Stimulated activated CD8-positive, alpha-beta memory T cell treated with anti-CD3 and anti-CD28 coated beads, Interleukin-4, amount 100 ng/mL, for 24 hours (primary cell): ENCODE data around the gene SEC11A.
"Not testable (repeated sequence)": the region's sequence is repeated elsewhere in the genome, so short reads cannot be mapped to it uniquely, and the experiment has no call there.

Source experiments
- DNase-seq: peaks from one replicate; pipeline ENCODE4 v3.0.0-alpha.2; 2020; ENCODE audit warnings: low read depth

The SEC11A gene

GRCh38 chr15:84641871-84642270 lies 74.1 kb downstream of the SEC11A start:
- DNase-seq: not testable (repeated sequence)

GRCh38 chr15:84638103-84638502 lies 77.8 kb downstream of the SEC11A start:
- no peak for DNase-seq

DNA sequence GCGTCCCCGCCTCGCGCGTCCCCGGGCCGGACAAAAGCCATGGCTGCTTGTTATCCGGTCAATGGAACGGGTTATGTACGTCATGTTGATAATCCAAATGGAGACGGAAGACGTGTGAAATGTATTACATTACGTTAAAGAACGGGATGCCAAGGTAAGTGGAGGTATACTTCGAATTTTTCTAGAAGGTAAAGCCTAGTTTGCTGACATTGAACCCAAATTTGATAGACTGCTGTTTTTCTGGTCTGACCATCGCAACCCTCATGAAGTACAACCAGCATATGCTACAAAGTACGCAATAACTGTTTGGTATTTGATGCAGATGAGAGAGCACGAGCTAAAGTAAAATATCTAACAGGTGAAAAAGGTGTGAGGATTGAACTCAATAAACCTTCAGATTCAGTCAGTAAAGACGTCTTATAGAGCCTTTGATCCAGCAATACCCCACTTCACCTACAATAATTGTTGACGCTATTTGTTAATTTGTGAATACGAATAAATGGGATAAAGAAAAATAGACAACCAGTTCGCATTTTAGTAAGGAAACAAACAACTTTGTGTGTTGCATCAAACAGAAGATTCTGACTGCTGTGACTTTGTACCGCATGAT lies 81.6 kb downstream of the SEC11A start:
- no peak for DNase-seq

GRCh38 chr15:84633311-84634227 lies 82.4 kb downstream of the SEC11A start:
- DNase-seq: peak; percentile 55

DNA sequence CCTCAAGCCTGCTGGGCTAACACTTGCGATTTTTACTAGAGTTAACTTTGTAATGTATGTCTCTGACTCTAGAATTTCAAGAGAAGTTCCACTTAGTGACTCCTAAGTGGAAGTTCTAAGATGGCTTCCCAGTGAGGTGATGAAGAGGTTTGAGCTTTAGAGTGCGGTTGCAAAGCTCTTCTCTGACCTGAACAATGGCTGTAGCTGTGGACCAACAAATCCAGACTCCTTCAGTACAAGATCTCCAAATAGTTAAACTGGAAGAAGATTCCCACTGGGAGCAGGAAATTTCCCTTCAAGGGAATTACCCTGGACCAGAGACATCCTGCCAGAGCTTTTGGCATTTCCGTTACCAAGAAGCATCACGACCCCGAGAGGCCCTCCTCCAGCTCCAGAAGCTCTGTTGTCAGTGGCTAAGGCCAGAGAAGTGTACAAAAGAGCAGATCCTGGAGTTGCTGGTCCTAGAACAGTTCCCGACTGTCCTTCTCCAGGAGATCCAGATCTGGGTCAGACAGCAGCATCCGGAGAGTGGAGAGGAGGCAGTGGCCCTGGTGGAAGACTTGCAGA lies 84.2 kb downstream of the SEC11A start:
- no peak for DNase-seq

DNA sequence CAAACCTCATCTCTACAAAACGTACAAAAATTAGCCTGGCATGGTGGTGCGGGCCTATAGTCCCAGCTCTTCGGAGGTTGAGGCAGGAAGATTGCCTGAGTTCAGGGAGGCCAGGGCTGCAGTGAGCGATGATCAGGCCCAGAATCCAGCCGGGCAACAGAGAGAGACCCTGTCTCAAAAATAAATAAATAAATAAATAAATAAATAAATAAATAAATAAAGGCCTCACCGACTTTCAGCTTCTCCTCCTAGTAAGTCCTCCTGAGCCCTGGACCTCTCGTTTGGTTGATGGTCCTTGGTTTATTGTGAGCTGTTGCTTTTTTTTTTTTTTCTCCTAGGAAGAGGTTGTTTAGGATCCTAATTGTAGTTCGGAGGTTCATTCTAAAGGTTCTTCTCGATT lies 86.9 kb downstream of the SEC11A start:
- DNase-seq: no peak

DNA sequence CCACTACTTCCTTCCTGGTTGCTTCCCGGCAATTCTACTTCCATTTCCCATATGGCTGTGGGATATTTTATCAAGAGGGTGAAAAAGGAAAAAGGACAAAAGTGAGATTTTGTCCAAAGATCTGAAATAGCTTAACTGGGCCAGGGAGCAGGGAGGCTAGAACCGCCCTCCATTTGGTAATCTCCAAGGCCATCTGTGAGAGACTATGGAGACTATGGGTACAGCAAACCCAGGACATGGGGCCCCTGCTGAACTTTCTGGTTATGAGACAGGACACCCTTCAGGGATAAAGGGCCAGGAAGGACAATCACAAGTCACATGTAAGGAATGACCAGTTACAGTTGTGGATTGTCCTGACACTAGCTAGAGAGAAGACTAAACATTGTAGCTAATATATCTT lies 90.8 kb downstream of the SEC11A start:
- no peak for DNase-seq

- DNase-seq: no peak
Measured at GRCh38 chr15:84624359-84624758, 91.6 kb downstream of the SEC11A start.

DNA sequence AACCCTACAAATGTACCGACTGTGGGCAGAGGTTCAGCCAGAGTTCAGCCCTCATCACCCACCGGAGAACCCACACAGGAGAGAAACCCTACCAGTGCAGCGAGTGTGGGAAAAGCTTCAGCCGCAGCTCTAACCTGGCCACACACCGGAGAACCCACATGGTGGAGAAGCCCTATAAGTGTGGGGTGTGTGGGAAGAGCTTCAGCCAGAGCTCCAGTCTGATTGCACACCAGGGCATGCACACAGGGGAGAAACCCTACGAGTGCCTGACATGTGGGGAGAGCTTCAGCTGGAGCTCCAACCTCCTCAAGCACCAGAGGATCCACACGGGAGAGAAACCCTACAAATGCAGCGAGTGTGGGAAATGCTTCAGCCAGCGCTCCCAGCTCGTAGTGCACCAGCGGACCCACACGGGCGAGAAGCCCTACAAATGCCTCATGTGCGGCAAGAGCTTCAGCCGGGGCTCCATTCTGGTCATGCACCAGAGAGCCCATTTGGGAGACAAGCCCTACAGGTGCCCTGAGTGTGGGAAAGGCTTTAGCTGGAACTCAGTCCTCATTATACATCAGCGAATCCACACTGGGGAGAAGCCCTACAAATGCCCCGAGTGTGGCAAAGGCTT lies 94.5 kb downstream of the SEC11A start:
- no peak for DNase-seq

DNA sequence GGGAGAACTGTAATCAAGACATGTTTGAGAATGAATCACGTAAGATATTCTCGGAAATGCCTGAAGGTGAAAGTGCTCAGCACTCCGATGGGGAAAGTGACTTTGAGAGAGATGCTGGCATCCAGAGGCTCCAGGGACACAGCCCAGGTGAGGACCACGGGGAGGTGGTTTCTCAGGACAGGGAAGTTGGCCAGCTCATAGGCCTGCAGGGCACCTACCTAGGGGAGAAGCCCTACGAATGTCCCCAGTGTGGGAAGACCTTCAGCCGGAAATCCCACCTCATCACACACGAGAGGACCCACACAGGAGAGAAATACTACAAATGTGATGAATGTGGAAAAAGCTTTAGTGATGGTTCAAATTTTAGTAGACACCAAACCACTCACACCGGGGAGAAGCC lies 95.3 kb downstream of the SEC11A start:
- DNase-seq: no peak
